Peyer's patch (tissue), 4 donors: Measurements from ENCODE around the gene PTEN. TPM values are rescaled to one million over a fixed set of nuclear protein-coding genes. Genes with fewer than 3 reads are reported as not detected.

ENCODE experiments used
- DNase-seq, 3 donors: peaks; one replicate each; pipeline ENCODE4 v3.0.0-alpha.2; 2017 to 2019
- H3K27ac ChIP-seq, 4 donors: fragments of 200-600 bp; sonication (generic); one replicate each; pipeline ENCODE4 v1.5.1; 2016 to 2019
- H3K27me3 ChIP-seq, 2 donors: fragments of 200-600 bp; sonication (generic); one replicate each; pipeline ENCODE4 v1.5.1; 2019
- H3K36me3 ChIP-seq, 3 donors: fragments of 200-600 bp; sonication (generic); one replicate each; pipeline ENCODE4 v1.5.1; 2016 to 2019
- H3K4me1 ChIP-seq, 4 donors: fragments of 200-600 bp; sonication (generic); one replicate each; pipeline ENCODE4 v1.5.1; 2016 to 2019
- H3K4me3 ChIP-seq, 4 donors: fragments of 200-600 bp; sonication (generic); 1 replicate in 3 of 4; 2 replicates in 1 of 4; pipeline ENCODE4 v1.5.1; 2016 to 2019; ENCODE audit warnings: mild to moderate bottlenecking in 1 of 4
- H3K9me3 ChIP-seq, 4 donors: fragments of 200-600 bp; sonication (generic); one replicate each; pipeline ENCODE4 v1.5.1; 2016 to 2019; ENCODE audit warnings: mild to moderate bottlenecking in 1 of 4
- CTCF ChIP-seq, 6 experiments: fragments of 450-650 bp in 4 of 6; fragments of 200-600 bp in 2 of 6; sonication (generic) in 1 of 6; IDR thresholded peaks; one replicate each; pipeline ENCODE4 v1.5.1; 2017 to 2019; ENCODE audit warnings: antibody characterized with exemption in 6 of 6, mild to moderate bottlenecking in 3 of 6, moderate library complexity in 1 of 6
- POLR2A ChIP-seq, 2 donors: fragments of 450-650 bp; IDR thresholded peaks; one replicate each; pipeline ENCODE4 v1.5.1; 2017; ENCODE audit warnings: antibody characterized with exemption in 2 of 2, mild to moderate bottlenecking in 2 of 2, moderate library complexity in 2 of 2
- total RNA-seq, 4 donors: library from RNA; depleted of rRNA; stranded (reverse); fragments of >200 nt; gene quantifications; one replicate each; pipeline ENCODE4 v1.1.0, GENCODE V29; 2016

The PTEN gene
- 100 to 1,000 TPM; 107 to 146 (median 125) TPM for total RNA-seq

GRCh38 chr10:87863053-87863943, at the start of gene PTEN, which contains the start of gene KLLN:
TSS of gene PTEN (plus strand) at chr10:87863625. CDS start at chr10:87864470, 845 bp downstream.
TSS of gene KLLN (minus strand) at chr10:87863533. CDS start at chr10:87862487, 1,046 bp downstream.
- peaks cover 0 to 13% (median 5%) of the 10 kb centered on the region in 4 donors for H3K4me1 ChIP-seq
- peak; percentile 85 to 95 (median 94) for DNase-seq
- peak within 1 kb of the TSS; percentile 93 to 99 (median 96) for H3K27ac ChIP-seq
- no peaks in the 10 kb centered on the region for H3K36me3 ChIP-seq
- H3K27me3 ChIP-seq: no peaks in the 10 kb centered on the region
- H3K9me3 ChIP-seq: no peaks in the 10 kb centered on the region
- H3K4me3 ChIP-seq: peak within 1 kb of the TSS; percentile 67 to 92 (median 86)
- TF ChIP-seq CTCF (IDR thresholded peaks at IDR 0.05) (no peak), POLR2A (IDR thresholded peaks at IDR 0.05) (peak; percentile 83 to 87)

GRCh38 chr10:87816163-87816897, 47.1 kb upstream of the PTEN start:
- no peak overlapping the region for H3K27ac ChIP-seq
- no peaks in the 10 kb centered on the region for H3K9me3 ChIP-seq
- TF ChIP-seq CTCF (IDR thresholded peaks at IDR 0.05) (peak in 3 of 6 experiments; percentile 3 to 24 (median 17)), POLR2A (IDR thresholded peaks at IDR 0.05) (no peak)
- peaks cover 0 to 29% (median 2%) of the 10 kb centered on the region in 4 donors for H3K4me1 ChIP-seq
- H3K36me3 ChIP-seq: peaks cover 0 to 6% (median 0%) of the 10 kb centered on the region in 3 donors
- peak overlapping the region in 2 of 4 donors; percentile 70 to 87 for H3K4me3 ChIP-seq
- H3K27me3 ChIP-seq: no peaks in the 10 kb centered on the region
- DNase-seq: no peak

- Histone ChIP-seq H3K36me3 (peaks cover 0 to 6% (median 0%) of the 10 kb centered on the region in 3 donors), H3K4me1 (peaks cover 0 to 29% (median 2%) of the 10 kb centered on the region in 4 donors), H3K9me3 (no peaks in the 10 kb centered on the region), H3K4me3 (peak overlapping the region; percentile 66 to 87 (median 71)), H3K27me3 (no peaks in the 10 kb centered on the region), H3K27ac (peak overlapping the region; percentile 86 to 90 (median 88))
- no peak for DNase-seq
- TF ChIP-seq CTCF (IDR thresholded peaks at IDR 0.05): peak in 3 of 6 experiments; percentile 1 to 23 (median 22)
- no peak for TF ChIP-seq POLR2A (IDR thresholded peaks at IDR 0.05)
These were observed 46.4 kb upstream of the PTEN start for GRCh38 chr10:87816898-87817608.

- peak; percentile 55 to 63 for TF ChIP-seq POLR2A (IDR thresholded peaks at IDR 0.05)
- peak in 4 of 6 experiments; percentile 10 to 42 (median 22) for TF ChIP-seq CTCF (IDR thresholded peaks at IDR 0.05)
- peak; percentile 85 to 94 (median 90) for DNase-seq
- Histone ChIP-seq H3K9me3 (no peaks in the 10 kb centered on the region), H3K27ac (peak within 1 kb of the TSS; percentile 86 to 90 (median 88)), H3K4me1 (peaks cover 0 to 29% (median 2%) of the 10 kb centered on the region in 4 donors), H3K36me3 (no peaks in the 10 kb centered on the region), H3K4me3 (peak within 1 kb of the TSS; percentile 66 to 87 (median 71)), H3K27me3 (no peaks in the 10 kb centered on the region)
These were observed 45.6 kb upstream of the PTEN start, which contains the start of gene ATAD1 for GRCh38 chr10:87817609-87818504. TSS of gene ATAD1 (minus strand) at chr10:87818226. CDS start at chr10:87814599, 3,627 bp downstream.
